Stomach (tissue), 4 donors: ENCODE measurements around the gene MRPL12.

ENCODE experiments used
- EP300 ChIP-seq: sonication (generic); formaldehyde crosslinking; IDR thresholded peaks from one replicate; pipeline ENCODE4 v1.6.1; 2017; ENCODE audit warnings: antibody characterized with exemption
- POLR2A ChIP-seq, 4 donors: fragments of 450-650 bp; IDR thresholded peaks; one replicate each; pipeline ENCODE4 v1.6.1; 2016; ENCODE audit warnings: antibody characterized with exemption in 4 of 4, control low read depth in 2 of 4, mild to moderate bottlenecking in 1 of 4, moderate library complexity in 1 of 4
- POLR2AphosphoS5 ChIP-seq, 3 donors: sonication (generic); formaldehyde crosslinking; IDR thresholded peaks; one replicate each; pipeline ENCODE4 v1.6.1; 2016; ENCODE audit warnings: antibody characterized with exemption in 3 of 3
- TF ChIP-seq, protein P1 (sequence below), 7 experiments: fragments of 450-650 bp in 4 of 7; fragments of 200-600 bp in 3 of 7; sonication (generic) in 3 of 7; IDR thresholded peaks; one replicate each; pipeline ENCODE4 v1.5.1; 2016 to 2019; ENCODE audit warnings: antibody characterized with exemption in 7 of 7, control low read depth in 2 of 7, mild to moderate bottlenecking in 1 of 7

DNA sequence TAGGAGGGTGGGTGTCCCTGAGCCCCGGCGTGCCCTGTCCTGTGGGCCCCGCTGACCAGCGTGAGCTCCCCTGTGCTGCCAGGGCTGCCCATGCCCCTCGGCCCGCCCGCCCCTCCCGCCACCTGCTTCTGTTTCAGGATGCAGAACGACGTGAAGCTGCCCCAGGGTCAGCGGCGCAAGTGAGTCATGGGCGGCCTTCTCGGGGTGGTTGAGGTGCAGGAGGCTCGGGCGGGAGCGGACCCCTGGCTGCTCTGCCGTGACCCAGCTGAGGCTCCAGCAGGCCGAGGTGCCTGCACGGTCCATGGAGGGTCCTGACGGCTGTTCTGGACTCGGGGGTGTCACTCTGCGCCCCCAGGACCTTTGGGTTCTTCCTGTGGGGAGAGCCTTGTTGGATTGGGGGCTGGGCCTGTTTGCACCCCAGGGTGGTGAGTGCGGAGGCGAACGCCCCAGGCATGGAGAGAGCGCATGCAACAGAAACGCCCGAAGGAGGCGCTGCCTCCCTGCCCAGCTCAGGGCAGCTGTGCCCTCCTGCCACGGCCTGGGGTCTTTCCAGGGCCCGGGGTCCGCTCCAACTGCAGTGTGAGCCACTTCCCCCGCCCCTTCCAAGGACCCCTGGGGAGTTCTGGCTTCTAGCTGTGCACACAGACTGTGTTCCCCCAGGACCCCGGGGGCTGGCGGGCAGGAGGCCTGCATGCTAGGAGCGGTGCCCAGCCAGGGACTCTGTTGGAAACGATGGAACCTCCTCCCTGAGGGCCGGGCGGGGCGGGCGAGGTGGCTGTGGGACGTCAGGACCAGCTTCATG is 12.9 kb downstream of the MRPL12 start:
- TF ChIP-seq POLR2AphosphoS5 (IDR thresholded peaks at IDR 0.05) (no peak), POLR2A (IDR thresholded peaks at IDR 0.05) (no peak), EP300 (no peak)
- TF ChIP-seq, protein P1, sequence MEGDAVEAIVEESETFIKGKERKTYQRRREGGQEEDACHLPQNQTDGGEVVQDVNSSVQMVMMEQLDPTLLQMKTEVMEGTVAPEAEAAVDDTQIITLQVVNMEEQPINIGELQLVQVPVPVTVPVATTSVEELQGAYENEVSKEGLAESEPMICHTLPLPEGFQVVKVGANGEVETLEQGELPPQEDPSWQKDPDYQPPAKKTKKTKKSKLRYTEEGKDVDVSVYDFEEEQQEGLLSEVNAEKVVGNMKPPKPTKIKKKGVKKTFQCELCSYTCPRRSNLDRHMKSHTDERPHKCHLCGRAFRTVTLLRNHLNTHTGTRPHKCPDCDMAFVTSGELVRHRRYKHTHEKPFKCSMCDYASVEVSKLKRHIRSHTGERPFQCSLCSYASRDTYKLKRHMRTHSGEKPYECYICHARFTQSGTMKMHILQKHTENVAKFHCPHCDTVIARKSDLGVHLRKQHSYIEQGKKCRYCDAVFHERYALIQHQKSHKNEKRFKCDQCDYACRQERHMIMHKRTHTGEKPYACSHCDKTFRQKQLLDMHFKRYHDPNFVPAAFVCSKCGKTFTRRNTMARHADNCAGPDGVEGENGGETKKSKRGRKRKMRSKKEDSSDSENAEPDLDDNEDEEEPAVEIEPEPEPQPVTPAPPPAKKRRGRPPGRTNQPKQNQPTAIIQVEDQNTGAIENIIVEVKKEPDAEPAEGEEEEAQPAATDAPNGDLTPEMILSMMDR (IDR thresholded peaks at IDR 0.05): no peak
